Psoas muscle (tissue), 8 donors: ENCODE results near the gene CRAT. TPM values are rescaled to one million over a fixed set of nuclear protein-coding genes. Genes with fewer than 3 reads are reported as not detected.
"Not testable (repeated sequence)": the region's sequence is repeated elsewhere in the genome, so short reads cannot be mapped to it uniquely, and the experiment has no call there.

Experiments used
- ATAC-seq, 4 donors: fragments of 200-7000 bp; cut with Tn5 transposase; one replicate each; pipeline ENCODE4 v1.9.1; 2020; ENCODE audit warnings: moderate library complexity in 3 of 4, mild to moderate bottlenecking in 2 of 4
- DNase-seq, 2 donors: peaks; one replicate each; pipeline ENCODE4 v3.0.0-alpha.2; 2020
- H3K27ac ChIP-seq: fragments of 200-600 bp; one replicate; pipeline ENCODE4 v1.8.0; 2022
- H3K27me3 ChIP-seq, 3 donors: fragments of 200-600 bp in 1 of 3; one replicate each; pipeline versions ENCODE4 v1.6.1 to v1.8.0; 2013 to 2022; ENCODE audit warnings: low read length in 2 of 3, mild to moderate bottlenecking in 2 of 3, moderate library complexity in 1 of 3; ENCODE audit not compliant: insufficient read depth in 3 of 3
- H3K36me3 ChIP-seq, 2 donors: fragments of 200-600 bp in 1 of 2; one replicate each; pipeline versions ENCODE4 v1.6.1 to v1.8.0; 2013 to 2022; ENCODE audit warnings: low read depth in 1 of 2, mild to moderate bottlenecking in 1 of 2, moderate library complexity in 1 of 2; ENCODE audit not compliant: insufficient read depth in 1 of 2
- H3K4me1 ChIP-seq: fragments of 200-600 bp; one replicate; pipeline ENCODE4 v1.8.0; 2022
- H3K4me3 ChIP-seq: fragments of 200-600 bp; one replicate; pipeline ENCODE4 v1.8.0; 2022; ENCODE audit warnings: mild to moderate bottlenecking
- H3K9me3 ChIP-seq: fragments of 200-600 bp; one replicate; pipeline ENCODE4 v1.8.0; 2022
- CTCF ChIP-seq: fragments of 200-600 bp; IDR thresholded peaks from one replicate; pipeline ENCODE4 v1.8.0; 2022; ENCODE audit warnings: antibody characterized with exemption
- WGBS, 3 donors: extraction: QIAGEN DNeasy Blood & Tissue Kit; methylation state at CpG; one replicate each; pipeline versions ENCODE4 v1.1.6 to v1.1.7; 2013; 5-methylcytosine and 5-hydroxymethylcytosine counted together
- intact Hi-C, 2 donors: fragments of 100-400 bp; cut with DNase I; formaldehyde crosslinking; loops; one replicate each; pipeline versions ENCODE4 v1.11.0 to v1.14.2; 2022
- polyA plus RNA-seq, 3 donors: library from polyadenylated mRNA; stranded (reverse); fragments of 200-250 nt; gene quantifications; one replicate each; pipeline ENCODE4 v1.2.3, GENCODE V29; 2013
- total RNA-seq, 4 donors: library from RNA; stranded (reverse); fragmentation: NEBNext Ultra II Directional in 2 of 4; extraction: Animal tissue kit (Norgen Biotek cat#: 25700) in 2 of 4; gene quantifications; one replicate each; pipeline versions ENCODE4 v1.2.1 to v1.2.4, GENCODE V29; 2021 to 2023
- donor health status: healthy with polysubstance abuse.
- donor health status: DM: no; HTN: no; CAD: no; lungs with moderate emphysema.
- donor health status: Bipolar disorder and iron deficiency.
- donor health status: healthy.
- donor health status: DM: yes; HTN: yes; CAD: no.
- donor health status: DM: no; HTN: no; CAD: no.
- donor health status: DM: no; HTN: no; CAD: no.
- donor health status: DM: yes; HTN: yes; CAD: no.

Gene CRAT
- total and polyA plus RNA-seq, 7 donors: 88.7 to 229 (median 123) TPM

- Histone ChIP-seq H3K27me3 (no peaks in the 10 kb centered on the region), H3K9me3 (no peaks in the 10 kb centered on the region), H3K4me3 (no peak overlapping the region), H3K27ac (peak overlapping the region; percentile 5), H3K4me1 (peaks cover 35% of the 10 kb centered on the region), H3K36me3 (peaks cover 0 to 2% of the 10 kb centered on the region in 2 donors)
- ATAC-seq: no peak
- no peak for DNase-seq
- TF ChIP-seq CTCF: no peak
- intact Hi-C loops: no loop called here
- WGBS, 3 donors: 90 to 92% (median 90%) methylated on average over 17 of the region's 17 CpGs
Measured at GRCh38 chr9:129113645-129114304, 3.2 kb upstream of the CRAT start.

- 91 to 94% (median 91%) methylated on average over 17 of the region's 17 CpGs for WGBS, 3 donors
- H3K36me3 ChIP-seq, H3K9me3 ChIP-seq, H3K27ac ChIP-seq, ATAC-seq, intact Hi-C loops, DNase-seq, H3K27me3 ChIP-seq: not testable (repeated sequence)
- Histone ChIP-seq H3K4me1 (peaks cover 48% of the 10 kb centered on the region), H3K4me3 (peak overlapping the region; percentile 83)
Measured at GRCh38 chr9:129112526-129112925, 1.9 kb upstream of the CRAT start.

- ATAC-seq: peak; percentile 0 to 17 (median 4)
- Histone ChIP-seq H3K9me3 (no peaks in the 10 kb centered on the region), H3K27me3 (no peaks in the 10 kb centered on the region), H3K27ac (peak overlapping the region; percentile 87), H3K4me3 (peak overlapping the region; percentile 83), H3K36me3 (peaks cover 0 to 11% of the 10 kb centered on the region in 2 donors), H3K4me1 (peaks cover 53% of the 10 kb centered on the region)
- no peak for TF ChIP-seq CTCF
- intact Hi-C loops: no loop called here
- peak in 1 of 2 donors; percentile 72 for DNase-seq
- 0 to 1% (median 1%) methylated on average over 36 to 37 of the region's 37 CpGs for WGBS, 3 donors
Measured at GRCh38 chr9:129111528-129112151, 1.0 kb upstream of the CRAT start.

- peak; percentile 57 to 73 for DNase-seq
- no peak for TF ChIP-seq CTCF
- intact Hi-C loops: no loop called here
- peaks cover 54% of the 10 kb centered on the region for H3K4me1 ChIP-seq
- H3K27me3 ChIP-seq: no peaks in the 10 kb centered on the region
- peak overlapping the region; percentile 83 for H3K4me3 ChIP-seq
- ATAC-seq: peak; percentile 11 to 38 (median 25)
- H3K27ac ChIP-seq: peak overlapping the region; percentile 87
- WGBS, 3 donors: 1 to 3% (median 2%) methylated on average over 54 to 64 of the region's 64 CpGs
- H3K9me3 ChIP-seq: no peaks in the 10 kb centered on the region
- peaks cover 0 to 25% of the 10 kb centered on the region in 2 donors for H3K36me3 ChIP-seq
Measured at GRCh38 chr9:129109952-129110739, 447 bp downstream of the CRAT start.

GRCh38 chr9:129109537-129109903, 1.1 kb downstream of the CRAT start:
- no peak for TF ChIP-seq CTCF
- Histone ChIP-seq H3K36me3 (peaks cover 0 to 25% of the 10 kb centered on the region in 2 donors), H3K9me3 (no peaks in the 10 kb centered on the region), H3K27me3 (no peaks in the 10 kb centered on the region), H3K4me3 (peak overlapping the region; percentile 83), H3K4me1 (peaks cover 48% of the 10 kb centered on the region), H3K27ac (peak overlapping the region; percentile 87)
- 23 to 51% (median 25%) methylated on average over 7 of the region's 7 CpGs for WGBS, 3 donors
- ATAC-seq: peak in 3 of 4 donors; percentile 17 to 21 (median 21)
- intact Hi-C loops: no loop called here
- peak; percentile 72 to 80 for DNase-seq
